ENCODE data around the gene GSK3B.
"Not testable (repeated sequence)": the region's sequence is repeated elsewhere in the genome, so short reads cannot be mapped to it uniquely, and the experiment has no call there.

GSK3B gene

GRCh38 chr3:120052225-120052624, 42.0 kb downstream of the GSK3B start:
- no peak for DNase-seq

GRCh38 chr3:120051570-120051969, 42.7 kb downstream of the GSK3B start:
- not testable (repeated sequence) for DNase-seq

GRCh38 chr3:120049881-120050539, 44.2 kb downstream of the GSK3B start:
- DNase-seq: no peak

GRCh38 chr3:120049072-120049471, 45.2 kb downstream of the GSK3B start:
- DNase-seq: no peak

GRCh38 chr3:120048355-120049041, 45.7 kb downstream of the GSK3B start:
- DNase-seq: no peak

GRCh38 chr3:120047686-120048085, 46.6 kb downstream of the GSK3B start:
- DNase-seq: no peak

- DNase-seq: no peak
Observed at GRCh38 chr3:120040813-120041377, 53.4 kb downstream of the GSK3B start.

GRCh38 chr3:120039642-120040610, 54.3 kb downstream of the GSK3B start:
- no peak for DNase-seq

GRCh38 chr3:120033596-120033995, 60.7 kb downstream of the GSK3B start:
- no peak for DNase-seq

- no peak for DNase-seq
Observed at GRCh38 chr3:120031561-120031960, 62.7 kb downstream of the GSK3B start.

GRCh38 chr3:120029749-120030148, 64.5 kb downstream of the GSK3B start:
- no peak for DNase-seq

- no peak for DNase-seq
Observed at GRCh38 chr3:120028271-120029047, 65.8 kb downstream of the GSK3B start.

- no peak for DNase-seq
Observed at GRCh38 chr3:120027226-120027625, 67.0 kb downstream of the GSK3B start.

GRCh38 chr3:120025520-120025919, 68.7 kb downstream of the GSK3B start:
- DNase-seq: no peak

- no peak for DNase-seq
Observed at GRCh38 chr3:120024103-120024502, 70.1 kb downstream of the GSK3B start.

GRCh38 chr3:120022729-120023128, 71.5 kb downstream of the GSK3B start:
- DNase-seq: no peak

GRCh38 chr3:120021523-120021922, 72.7 kb downstream of the GSK3B start:
- DNase-seq: no peak

- no peak for DNase-seq
Observed at GRCh38 chr3:120018299-120018698, 75.9 kb downstream of the GSK3B start.

GRCh38 chr3:120017692-120018091, 76.6 kb downstream of the GSK3B start:
- no peak for DNase-seq

GRCh38 chr3:120013481-120013880, 80.8 kb downstream of the GSK3B start:
- no peak for DNase-seq

- DNase-seq: not testable (repeated sequence)
Observed at GRCh38 chr3:120005741-120006140, 88.5 kb downstream of the GSK3B start.

GRCh38 chr3:120004008-120004498, 90.2 kb downstream of the GSK3B start:
- DNase-seq: not testable (repeated sequence)

All from NK-92 treated with Interleukin-12 subunit alpha and Interleukin-12 subunit beta, amount 100 ng/mL, for 24 hours (cell line).